HepG2 (cell line): ENCODE results near the gene BNIP1. TPM values are rescaled to one million over a fixed set of nuclear protein-coding genes. Genes with fewer than 3 reads are reported as not detected.

ENCODE experiments used
- ATAC-seq: fragments of 200-7000 bp; cut with Tn5 transposase; 3 replicates; pipeline ENCODE4 v1.9.1; 2020; ENCODE audit warnings: mild to moderate bottlenecking, moderate library complexity
- BruUV-seq: library from RNA; stranded (reverse); fragments of 400-500 nt; replicated peaks from 2 replicates; lab custom pipeline; 2021; lab: Mats Ljungman, UMichigan
- CTCF ChIA-PET: fragments of 300-600 bp; formaldehyde crosslinking; extraction: SDS; loops from one replicate; lab custom pipeline; 2021; ENCODE audit warnings: low total read pairs, inconsistent platforms, low intra/inter-chr PET ratio; lab: Yijun Ruan, JAX
- POLR2A ChIA-PET: fragments of 350-600 bp; sonication (Branson Sonifier 250); formaldehyde crosslinking; loops from one replicate; lab custom pipeline; 2020; ENCODE audit warnings: antibody characterized with exemption, inconsistent platforms; lab: Yijun Ruan, JAX
- DNase-seq: peaks from one replicate; pipeline ENCODE4 v3.0.0-alpha.2; 2015; ENCODE audit warnings: low spot score
- FAIRE-seq: peaks from 3 replicates; lab custom pipeline; 2011; peaks lifted over from hg19 to GRCh38; lab: Jason Lieb, UNC
- H2AFZ ChIP-seq: one replicate; pipeline ENCODE4 v1.6.1; 2011; ENCODE audit warnings: low read length, inconsistent platforms
- H3K27ac ChIP-seq: fragments of 300-600 bp; 3 replicates; pipeline ENCODE4 v1.8.0; 2011; ENCODE audit warnings: mixed run types, mild to moderate bottlenecking, mixed read lengths, low read length, inconsistent platforms; ENCODE audit not compliant: insufficient read depth; ENCODE audit errors: extremely low read length
- H3K27me3 ChIP-seq, 2 experiments: fragments of 200-600 bp in 1 of 2; 2 replicates in 1 of 2; 3 replicates in 1 of 2; pipeline versions ENCODE4 v1.6.0 to v1.8.0; 2011; ENCODE audit warnings: low read length in 2 of 2, mild to moderate bottlenecking in 2 of 2, moderate library complexity in 2 of 2, inconsistent platforms in 1 of 2; ENCODE audit not compliant: insufficient read depth in 2 of 2, control insufficient read depth in 1 of 2
- H3K36me3 ChIP-seq, 2 experiments: fragments of 200-600 bp in 1 of 2; replicated peaks in 1 of 2; 2 replicates in 1 of 2; 3 replicates in 1 of 2; pipeline versions ENCODE4 v1.5.1 to v1.8.0; 2011; ENCODE audit warnings: low read length in 2 of 2, inconsistent platforms in 1 of 2; ENCODE audit not compliant: insufficient read depth in 2 of 2, control insufficient read depth in 1 of 2
- H3K4me1 ChIP-seq: 2 replicates; pipeline ENCODE4 v1.5.1; 2012; ENCODE audit warnings: low read length, inconsistent platforms; ENCODE audit not compliant: insufficient read depth
- H3K4me2 ChIP-seq: 2 replicates; pipeline ENCODE4 v1.6.0; 2011; ENCODE audit warnings: low read depth, low read length, inconsistent platforms
- H3K4me3 ChIP-seq, 3 experiments: fragments of 200-600 bp in 1 of 3; sonication (generic), shearing (Covaris generic) in 1 of 3; replicated peaks in 1 of 3; 2 replicates each; pipeline ENCODE4 v1.5.1; 2011 to 2016; ENCODE audit warnings: low read length in 3 of 3, inconsistent platforms in 2 of 3, low read depth in 2 of 3, mild to moderate bottlenecking in 2 of 3, control low read depth in 1 of 3, mixed read lengths in 1 of 3; ENCODE audit not compliant: insufficient read depth in 1 of 3
- H3K79me2 ChIP-seq: one replicate; pipeline ENCODE4 v1.6.1; 2011; ENCODE audit warnings: low read length, inconsistent platforms; ENCODE audit not compliant: insufficient read depth
- H3K9ac ChIP-seq: 2 replicates; pipeline ENCODE4 v1.6.0; 2011; ENCODE audit warnings: mild to moderate bottlenecking, low read depth, low read length, inconsistent platforms; ENCODE audit not compliant: insufficient read depth
- H3K9me3 ChIP-seq: 2 replicates; pipeline ENCODE4 v1.5.1; 2012; ENCODE audit warnings: mild to moderate bottlenecking, low read length
- H4K20me1 ChIP-seq: 2 replicates; pipeline ENCODE4 v1.6.0; 2011; ENCODE audit warnings: inconsistent platforms, mild to moderate bottlenecking, low read length, moderate library complexity; ENCODE audit not compliant: insufficient read depth
- MZF1 ChIP-seq: sonication (generic); formaldehyde crosslinking; IDR thresholded peaks from 2 replicates; pipeline ENCODE4 v1.8.1; 2023; ENCODE audit warnings: mild to moderate bottlenecking, missing genetic modification reagents, borderline replicate concordance
- POGK ChIP-seq: sonication (generic); formaldehyde crosslinking; conservative IDR thresholded peaks from 2 replicates; pipeline ENCODE4 v1.8.0; 2022; ENCODE audit warnings: mild to moderate bottlenecking, moderate library complexity, missing genetic modification reagents
- SALL2 ChIP-seq: sonication (generic); formaldehyde crosslinking; IDR thresholded peaks from 2 replicates; pipeline ENCODE4 v1.8.1; 2023; ENCODE audit warnings: mild to moderate bottlenecking, missing genetic modification reagents, inconsistent platforms
- TFDP2 ChIP-seq: sonication (generic); formaldehyde crosslinking; IDR thresholded peaks from 2 replicates; pipeline ENCODE4 v1.4.0; 2020; ENCODE audit warnings: missing genetic modification reagents
- ZNF569 ChIP-seq: sonication (generic); formaldehyde crosslinking; IDR thresholded peaks from 2 replicates; pipeline ENCODE4 v1.5.0; 2020; ENCODE audit warnings: mild to moderate bottlenecking, missing genetic modification reagents, moderate library complexity, borderline replicate concordance
- WGBS: methylation state at CpG from one replicate; pipeline ENCODE4 v1.1.6; 2017; ENCODE audit warnings: low lambda C conversion rate; 5-methylcytosine and 5-hydroxymethylcytosine counted together
- in situ Hi-C: cut with HindIII; loops from 2 replicates; pipeline ENCODE4 v1.10.0; 2017; ENCODE audit warnings: low pct_unique_long_range_greater_than_20kb; ENCODE audit not compliant: extremely low pct_ligation_motif_present
- intact Hi-C: fragments of 100-400 bp; cut with micrococcal nuclease; formaldehyde crosslinking; loops from one replicate; pipeline ENCODE4 v1.10.0; 2022; ENCODE audit not compliant: unreplicated experiment
- polyA plus RNA-seq, 8 experiments: library from polyadenylated mRNA; depleted of rRNA in 3 of 8; stranded (reverse) in 7 of 8; unstranded in 1 of 8; fragments of >200 nt; fragmentation: Illumina TruSeq in 4 of 8; extraction: Trizol in 4 of 8; gene quantifications; 2 replicates each; pipeline versions ENCODE4 v1.2.1 to v1.2.3, GENCODE V29; 2011 to 2016; ENCODE audit warnings: low read depth in 4 of 8, missing spikeins in 1 of 8, mixed read lengths in 1 of 8; ENCODE audit not compliant: insufficient read depth in 1 of 8
- total RNA-seq, 5 experiments: library from RNA; depleted of rRNA; stranded (reverse); fragments of >200 nt; fragmentation: Illumina TruSeq; extraction: Trizol; gene quantifications; 2 replicates each; pipeline ENCODE4 v1.2.3, GENCODE V29; 2016; ENCODE audit warnings: low read depth in 1 of 5

The BNIP1 gene
- total and polyA plus RNA-seq, 2 of the 13 experiments (the other 11 are each of a cell fraction or from before 2014, with no cell fraction given): 13.2 to 16.9 TPM

- in situ Hi-C loops: loop anchor here (10.0 kb wide), 1 partner anchor 498 kb away; no protein-coding TSS in a partner anchor
- H3K4me1 ChIP-seq: peaks cover 4% of the 10 kb centered on the region
- no peak overlapping the region for H2AFZ ChIP-seq
- WGBS: 14% methylated on average over 10 of the region's 11 CpGs
- H3K4me2 ChIP-seq: no peak overlapping the region
- DNase-seq: no peak
- no TSS peak for BruUV-seq
- no peak overlapping the region for H3K27ac ChIP-seq
- H3K27me3 ChIP-seq: peaks cover 1 to 21% of the 10 kb centered on the region in 2 experiments
- CTCF ChIA-PET: no interaction called here
- peaks cover 8% of the 10 kb centered on the region; the same call in 1 of the 2 replicates for H3K9me3 ChIP-seq
- TF ChIP-seq SALL2 (no peak), ZNF569 (CRISPR knock-in tag) (no peak), TFDP2 (CRISPR knock-in tag) (no peak), POGK (no peak), MZF1 (no peak)
- H4K20me1 ChIP-seq: no peaks in the 10 kb centered on the region
- no peak for ATAC-seq
- no peak overlapping the region for H3K4me3 ChIP-seq
- POLR2A ChIA-PET: no interaction called here
- no peak for FAIRE-seq
- intact Hi-C loops: loop anchor here (5.0 kb wide), 1 partner anchor 220 kb away; the partner anchor contains the start of gene ATP6V0E1
- H3K36me3 ChIP-seq: no peaks in the 10 kb centered on the region
- H3K79me2 ChIP-seq: no peaks in the 10 kb centered on the region
- H3K9ac ChIP-seq: no peak overlapping the region
Observed at GRCh38 chr5:173202266-173202875, 58.0 kb downstream of the BNIP1 start.
